ENCODE data around the gene NAXD.
"Not testable (repeated sequence)": the region's sequence is repeated elsewhere in the genome, so short reads cannot be mapped to it uniquely, and the experiment has no call there.

NAXD gene

GRCh38 chr13:110615322-110616102 is at the start of gene NAXD:
NAXD (plus strand) TSS chr13:110615545; CDS start chr13:110615602, 57 bp downstream.
- DNase-seq (ENCODE audit: low spot score), result peak; percentile 94

- no peak for DNase-seq (ENCODE audit: low spot score)
These were observed 49.2 kb upstream of the NAXD start for GRCh38 chr13:110566171-110566570.

GRCh38 chr13:110568612-110569011 is 46.7 kb upstream of the NAXD start:
- no peak for DNase-seq (ENCODE audit: low spot score)

- not testable (repeated sequence) for DNase-seq (ENCODE audit: low spot score)
These were observed 45.4 kb upstream of the NAXD start for GRCh38 chr13:110569962-110570361.

GRCh38 chr13:110570886-110571285 is 44.5 kb upstream of the NAXD start:
- DNase-seq (ENCODE audit: low spot score), result no peak

- DNase-seq (ENCODE audit: low spot score), result no peak
These were observed 43.2 kb upstream of the NAXD start for GRCh38 chr13:110571896-110572777.

GRCh38 chr13:110572778-110573118 is 42.6 kb upstream of the NAXD start:
- no peak for DNase-seq (ENCODE audit: low spot score)

- no peak for DNase-seq (ENCODE audit: low spot score)
These were observed 41.2 kb upstream of the NAXD start for GRCh38 chr13:110574161-110574560.

GRCh38 chr13:110575322-110576069 is 39.8 kb upstream of the NAXD start:
- DNase-seq (ENCODE audit: low spot score), result no peak

- no peak for DNase-seq (ENCODE audit: low spot score)
These were observed 39.3 kb upstream of the NAXD start for GRCh38 chr13:110576070-110576394.

GRCh38 chr13:110576736-110577476 is 38.4 kb upstream of the NAXD start:
- no peak for DNase-seq (ENCODE audit: low spot score)

GRCh38 chr13:110578363-110578762 is 37.0 kb upstream of the NAXD start:
- DNase-seq (ENCODE audit: low spot score), result no peak

- no peak for DNase-seq (ENCODE audit: low spot score)
These were observed 34.5 kb upstream of the NAXD start for GRCh38 chr13:110580800-110581199.

GRCh38 chr13:110581506-110582185 is 33.7 kb upstream of the NAXD start:
- DNase-seq (ENCODE audit: low spot score), result no peak

GRCh38 chr13:110582421-110582954 is 32.9 kb upstream of the NAXD start:
- DNase-seq (ENCODE audit: low spot score), result no peak

- no peak for DNase-seq (ENCODE audit: low spot score)
These were observed 32.0 kb upstream of the NAXD start for GRCh38 chr13:110583178-110583865.

GRCh38 chr13:110589793-110590390 is 25.5 kb upstream of the NAXD start:
- DNase-seq (ENCODE audit: low spot score), result no peak

- DNase-seq (ENCODE audit: low spot score), result peak; percentile 25
These were observed 24.8 kb upstream of the NAXD start for GRCh38 chr13:110590577-110590976.

GRCh38 chr13:110592665-110593064 is 22.7 kb upstream of the NAXD start:
- no peak for DNase-seq (ENCODE audit: low spot score)

Measured in LoVo (cell line).